Measurements from ENCODE around the gene DRAM2. TPM values are rescaled to one million over a fixed set of nuclear protein-coding genes. Genes with fewer than 3 reads are reported as not detected.

Gene DRAM2
- total RNA-seq = 39.6 and 76.6 TPM in 2 replicates

GRCh38 chr1:111139956-111140679, at the start of gene DRAM2, which contains the start of gene CEPT1:
DRAM2 (minus strand) TSS chr1:111140093; CDS start chr1:111131554, 8,539 bp downstream.
CEPT1 (plus strand) TSS chr1:111140223; CDS start chr1:111147715, 7,492 bp downstream.

Other genes with a start within 250 kb of the DRAM2 start
- gene LRIF1, start 176.2 kb downstream of the DRAM2 start, total RNA-seq = 14.0 and 16.7 TPM in 2 replicates
- gene CEPT1, start 130 bp upstream of the DRAM2 start, total RNA-seq = 46.7 and 51.7 TPM in 2 replicates
- gene DENND2D, start 60.6 kb upstream of the DRAM2 start, total RNA-seq = 3.0 and 3.9 TPM in 2 replicates
- gene CHI3L2, start 87.6 kb upstream of the DRAM2 start, total RNA-seq = 0.51 and 0.89 TPM in 2 replicates
- under 0.01 TPM in 1 of 2 replicates, not detected in the other for gene CHIA, start 150.8 kb upstream of the DRAM2 start, total RNA-seq

Data from smooth muscle cell of the umbilical artery (primary cell).